ENCODE results near the gene PRDM7. TPM values are rescaled to one million over a fixed set of nuclear protein-coding genes. Genes with fewer than 3 reads are reported as not detected.

PRDM7 gene
- total and polyA plus RNA-seq, 12 donors: not detected

DNA sequence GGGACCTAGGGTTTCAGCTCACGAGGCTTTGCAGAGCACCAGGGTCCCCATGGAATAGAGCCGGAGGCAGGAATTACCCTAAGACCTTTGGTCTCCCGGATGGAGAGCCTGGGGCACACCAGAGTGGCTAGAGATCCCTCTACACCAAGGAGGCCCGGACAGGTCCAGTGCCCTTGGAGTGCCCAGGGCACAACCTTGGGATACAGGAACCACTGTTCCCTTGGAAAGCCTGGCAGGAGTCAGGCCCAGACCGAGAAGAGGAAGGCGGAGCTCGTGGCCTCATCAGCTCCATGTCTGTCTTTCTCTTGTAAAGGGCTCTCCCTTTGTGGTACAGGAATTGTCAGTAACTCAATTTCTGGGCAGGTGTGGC lies 54.1 kb downstream of the PRDM7 start:
- Histone ChIP-seq H3K36me3 (replicated peaks in 1 of 2) (no peaks in the 10 kb centered on the region), H3K4me3 (peak overlapping the region; percentile 21 to 78 (median 60)), H3K27ac (peak overlapping the region in 4 of 5 donors; percentile 1 to 76 (median 46)), H3K4me1 (replicated peaks in 1 of 2) (peaks cover 8 to 28% of the 10 kb centered on the region in 2 donors), H3K27me3 (no peaks in the 10 kb centered on the region), H3K9me3 (replicated peaks in 1 of 3) (no peaks in the 10 kb centered on the region)
- 0 to 19% (median 17%) methylated on average over 1 to 7 of the region's 7 CpGs for WGBS, 4 donors
- DNase-seq: peak in 2 of 7 donors; percentile 27 to 47
- intact Hi-C loops (cut with DNase I): no loop called here
- no peak for TF ChIP-seq POLR2A (IDR thresholded peaks at IDR 0.05)
- TF ChIP-seq, protein P1, sequence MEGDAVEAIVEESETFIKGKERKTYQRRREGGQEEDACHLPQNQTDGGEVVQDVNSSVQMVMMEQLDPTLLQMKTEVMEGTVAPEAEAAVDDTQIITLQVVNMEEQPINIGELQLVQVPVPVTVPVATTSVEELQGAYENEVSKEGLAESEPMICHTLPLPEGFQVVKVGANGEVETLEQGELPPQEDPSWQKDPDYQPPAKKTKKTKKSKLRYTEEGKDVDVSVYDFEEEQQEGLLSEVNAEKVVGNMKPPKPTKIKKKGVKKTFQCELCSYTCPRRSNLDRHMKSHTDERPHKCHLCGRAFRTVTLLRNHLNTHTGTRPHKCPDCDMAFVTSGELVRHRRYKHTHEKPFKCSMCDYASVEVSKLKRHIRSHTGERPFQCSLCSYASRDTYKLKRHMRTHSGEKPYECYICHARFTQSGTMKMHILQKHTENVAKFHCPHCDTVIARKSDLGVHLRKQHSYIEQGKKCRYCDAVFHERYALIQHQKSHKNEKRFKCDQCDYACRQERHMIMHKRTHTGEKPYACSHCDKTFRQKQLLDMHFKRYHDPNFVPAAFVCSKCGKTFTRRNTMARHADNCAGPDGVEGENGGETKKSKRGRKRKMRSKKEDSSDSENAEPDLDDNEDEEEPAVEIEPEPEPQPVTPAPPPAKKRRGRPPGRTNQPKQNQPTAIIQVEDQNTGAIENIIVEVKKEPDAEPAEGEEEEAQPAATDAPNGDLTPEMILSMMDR (IDR thresholded peaks at IDR 0.05): no peak

DNA sequence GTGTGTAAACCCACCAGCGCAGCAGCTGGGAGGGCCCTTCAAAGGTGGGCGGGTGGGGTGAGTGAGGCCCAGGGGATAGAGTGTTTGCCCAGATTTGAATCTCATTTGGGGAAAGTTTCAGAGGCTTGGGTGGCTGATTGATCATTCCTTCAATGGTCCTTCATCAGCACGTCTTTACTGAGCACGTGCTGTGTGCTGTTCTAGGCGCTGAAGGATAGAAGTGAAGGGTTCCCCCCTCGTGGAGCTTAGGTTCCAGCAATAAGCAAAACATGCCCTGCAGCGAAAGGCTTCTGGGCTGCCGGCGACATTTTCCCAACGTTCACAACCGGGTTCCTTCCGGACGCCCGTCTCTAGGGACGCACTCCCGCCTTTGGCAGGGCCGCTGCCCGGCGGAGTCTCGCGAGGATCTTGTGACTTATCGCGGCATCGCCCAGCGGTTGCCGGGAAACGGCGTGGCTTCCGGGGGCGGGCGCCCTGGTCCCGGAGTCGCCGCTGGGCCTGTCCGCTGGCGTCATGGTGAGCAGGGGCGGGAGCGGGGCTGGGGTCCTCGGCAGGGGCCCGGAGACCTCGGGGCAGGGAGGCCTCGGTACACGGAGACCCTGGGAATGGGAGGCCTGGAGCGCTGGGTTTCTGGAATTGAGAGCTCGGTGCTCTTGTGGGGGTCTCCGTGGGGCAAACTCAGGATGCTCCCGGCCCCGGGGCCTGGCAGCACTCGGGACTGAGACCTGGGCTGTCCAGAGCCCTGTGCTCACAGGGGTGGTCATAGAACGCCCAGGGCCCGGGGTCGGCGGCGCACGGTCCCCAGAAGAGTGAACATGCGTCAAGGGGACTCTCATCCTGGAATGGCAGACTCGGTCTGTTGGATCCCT lies 54.7 kb downstream of the PRDM7 start:
- Histone ChIP-seq H3K36me3 (replicated peaks in 1 of 2) (no peaks in the 10 kb centered on the region), H3K27me3 (no peaks in the 10 kb centered on the region), H3K4me3 (peak overlapping the region; percentile 21 to 78 (median 60)), H3K27ac (peak overlapping the region in 4 of 5 donors; percentile 1 to 76 (median 46)), H3K4me1 (replicated peaks in 1 of 2) (peaks cover 8 to 28% of the 10 kb centered on the region in 2 donors), H3K9me3 (replicated peaks in 1 of 3) (no peaks in the 10 kb centered on the region)
- DNase-seq: peak; percentile 91 to 96 (median 95)
- TF ChIP-seq POLR2A (IDR thresholded peaks at IDR 0.05): peak in 1 of 2 donors; percentile 19
- TF ChIP-seq, protein P1 (IDR thresholded peaks at IDR 0.05): no peak
- WGBS, 4 donors: 5 to 51% (median 8%) methylated on average over 4 to 57 of the region's 57 CpGs
- intact Hi-C loops (cut with DNase I): no loop called here

DNA sequence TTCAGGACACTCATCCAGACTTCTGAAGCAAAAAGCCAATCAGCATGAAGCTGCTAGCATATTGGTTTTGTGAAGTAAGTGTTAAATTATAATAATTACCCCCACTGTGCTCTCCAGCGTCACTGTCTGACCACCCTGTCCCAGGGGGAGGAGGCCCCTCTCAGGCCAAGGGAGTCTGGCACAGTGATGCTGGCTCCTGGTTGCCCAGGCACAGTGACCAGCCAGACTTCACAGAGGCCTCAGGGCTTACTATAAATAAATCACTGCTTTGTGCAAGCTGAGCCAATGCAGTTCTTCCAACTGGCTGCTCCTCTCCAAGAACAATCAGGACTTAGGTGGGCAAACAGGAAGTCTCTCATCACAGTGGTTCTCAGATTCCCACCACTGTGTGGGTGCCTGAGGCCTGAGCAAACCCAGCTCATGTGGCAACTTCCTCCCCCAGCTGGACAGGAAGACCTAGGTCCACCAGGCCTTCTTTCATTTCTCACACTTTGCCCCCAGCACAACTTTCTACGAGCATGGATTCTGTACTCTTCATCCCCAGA lies 56.2 kb downstream of the PRDM7 start:
- intact Hi-C loops (cut with DNase I): no loop called here
- H3K4me1 ChIP-seq (replicated peaks in 1 of 2): peaks cover 8 to 28% of the 10 kb centered on the region in 2 donors
- H3K9me3 ChIP-seq (replicated peaks in 1 of 3): no peaks in the 10 kb centered on the region
- H3K27me3 ChIP-seq: no peaks in the 10 kb centered on the region
- 72 to 92% (median 88%) methylated on average over 2 of the region's 2 CpGs for WGBS, 4 donors
- no peak overlapping the region for H3K4me3 ChIP-seq
- no peak for TF ChIP-seq POLR2A (IDR thresholded peaks at IDR 0.05)
- TF ChIP-seq, protein P1 (IDR thresholded peaks at IDR 0.05): no peak
- H3K27ac ChIP-seq: peak overlapping the region in 1 of 5 donors; percentile 28
- no peaks in the 10 kb centered on the region for H3K36me3 ChIP-seq (replicated peaks in 1 of 2)
- no peak for DNase-seq

DNA sequence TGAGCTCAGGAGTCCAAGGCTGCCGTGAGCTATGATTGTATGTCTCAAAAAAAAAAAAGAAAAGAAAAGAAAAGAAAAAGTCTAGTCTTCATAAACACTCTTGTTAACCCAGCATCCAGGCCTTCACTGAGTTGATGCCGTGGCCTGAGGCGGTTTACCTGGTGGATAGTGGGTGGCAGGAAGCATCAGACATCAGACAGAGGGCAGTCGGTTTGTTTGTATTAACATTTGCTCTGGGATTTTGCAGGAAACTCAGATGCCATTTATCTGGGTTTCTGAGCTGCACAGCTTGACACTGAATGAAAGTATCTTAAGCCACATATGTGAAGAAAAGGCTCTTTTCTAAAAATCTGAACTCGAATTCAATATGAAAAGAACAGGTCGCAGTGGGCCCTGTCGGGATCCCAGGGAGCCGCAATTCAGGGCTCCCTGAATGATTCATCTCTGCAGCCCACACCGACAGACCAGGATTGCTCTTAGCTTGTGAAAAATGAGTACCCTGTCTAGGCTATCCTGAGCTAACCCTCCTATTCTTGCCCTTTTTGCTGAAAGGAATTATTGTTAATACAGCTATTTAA lies 56.8 kb downstream of the PRDM7 start:
- Histone ChIP-seq H3K27ac (peak overlapping the region in 1 of 5 donors; percentile 28), H3K36me3 (replicated peaks in 1 of 2) (no peaks in the 10 kb centered on the region), H3K27me3 (no peaks in the 10 kb centered on the region), H3K4me1 (replicated peaks in 1 of 2) (peaks cover 8 to 28% of the 10 kb centered on the region in 2 donors), H3K9me3 (replicated peaks in 1 of 3) (no peaks in the 10 kb centered on the region), H3K4me3 (peak overlapping the region in 1 of 4 donors; percentile 86)
- intact Hi-C loops (cut with DNase I): no loop called here
- no peak for DNase-seq
- TF ChIP-seq, protein P1 (IDR thresholded peaks at IDR 0.05): no peak
- TF ChIP-seq POLR2A (IDR thresholded peaks at IDR 0.05): no peak
- 73 to 86% (median 79%) methylated on average over 9 of the region's 9 CpGs for WGBS, 4 donors

Measured in adrenal gland (tissue), 12 donors.